ENCODE results near the gene RPL13A.

DNA sequence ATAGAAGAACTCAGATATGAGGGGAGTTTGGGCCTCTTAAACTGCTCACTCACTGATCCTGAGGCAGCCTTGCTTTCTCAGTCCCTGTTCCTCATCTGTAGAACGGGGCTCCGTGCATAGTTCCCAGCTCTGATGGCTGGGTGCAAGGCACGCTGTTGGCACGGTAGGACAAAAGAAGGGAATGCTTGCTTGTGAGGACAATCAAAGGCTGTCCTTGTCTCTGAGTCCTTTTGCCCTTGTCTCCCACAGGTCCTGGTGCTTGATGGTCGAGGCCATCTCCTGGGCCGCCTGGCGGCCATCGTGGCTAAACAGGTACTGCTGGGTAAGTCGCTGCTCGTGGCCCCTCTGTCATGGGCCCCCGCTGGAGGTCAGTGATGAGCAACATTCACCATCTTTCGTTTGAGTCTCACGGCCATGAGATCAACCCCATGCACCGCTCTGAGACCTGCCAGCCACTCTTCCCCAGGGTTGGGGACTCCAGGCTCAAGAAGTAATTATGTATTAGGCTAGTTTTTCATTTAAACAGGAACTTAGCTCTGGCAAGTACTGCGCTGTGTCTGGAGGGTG lies 2.3 kb downstream of the RPL13A start:
- TF ChIP-seq POLR2AphosphoS5 (IDR thresholded peaks at IDR 0.05; ENCODE audit: low read depth, low read length) (peak; percentile 93), TAF1 (IDR thresholded peaks at IDR 0.05; ENCODE audit: borderline replicate concordance, insufficient read depth, low read length) (no peak), SIN3A (IDR thresholded peaks at IDR 0.05; ENCODE audit: borderline replicate concordance, insufficient read depth, low read length) (no peak), FOXP2 (optimal IDR thresholded peaks at IDR 0.05; ENCODE audit: borderline replicate concordance, extremely low read depth, extremely low read length, insufficient read depth) (no peak)
- TF ChIP-seq, protein P1, sequence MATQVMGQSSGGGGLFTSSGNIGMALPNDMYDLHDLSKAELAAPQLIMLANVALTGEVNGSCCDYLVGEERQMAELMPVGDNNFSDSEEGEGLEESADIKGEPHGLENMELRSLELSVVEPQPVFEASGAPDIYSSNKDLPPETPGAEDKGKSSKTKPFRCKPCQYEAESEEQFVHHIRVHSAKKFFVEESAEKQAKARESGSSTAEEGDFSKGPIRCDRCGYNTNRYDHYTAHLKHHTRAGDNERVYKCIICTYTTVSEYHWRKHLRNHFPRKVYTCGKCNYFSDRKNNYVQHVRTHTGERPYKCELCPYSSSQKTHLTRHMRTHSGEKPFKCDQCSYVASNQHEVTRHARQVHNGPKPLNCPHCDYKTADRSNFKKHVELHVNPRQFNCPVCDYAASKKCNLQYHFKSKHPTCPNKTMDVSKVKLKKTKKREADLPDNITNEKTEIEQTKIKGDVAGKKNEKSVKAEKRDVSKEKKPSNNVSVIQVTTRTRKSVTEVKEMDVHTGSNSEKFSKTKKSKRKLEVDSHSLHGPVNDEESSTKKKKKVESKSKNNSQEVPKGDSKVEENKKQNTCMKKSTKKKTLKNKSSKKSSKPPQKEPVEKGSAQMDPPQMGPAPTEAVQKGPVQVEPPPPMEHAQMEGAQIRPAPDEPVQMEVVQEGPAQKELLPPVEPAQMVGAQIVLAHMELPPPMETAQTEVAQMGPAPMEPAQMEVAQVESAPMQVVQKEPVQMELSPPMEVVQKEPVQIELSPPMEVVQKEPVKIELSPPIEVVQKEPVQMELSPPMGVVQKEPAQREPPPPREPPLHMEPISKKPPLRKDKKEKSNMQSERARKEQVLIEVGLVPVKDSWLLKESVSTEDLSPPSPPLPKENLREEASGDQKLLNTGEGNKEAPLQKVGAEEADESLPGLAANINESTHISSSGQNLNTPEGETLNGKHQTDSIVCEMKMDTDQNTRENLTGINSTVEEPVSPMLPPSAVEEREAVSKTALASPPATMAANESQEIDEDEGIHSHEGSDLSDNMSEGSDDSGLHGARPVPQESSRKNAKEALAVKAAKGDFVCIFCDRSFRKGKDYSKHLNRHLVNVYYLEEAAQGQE (IDR thresholded peaks at IDR 0.05; ENCODE audit: insufficient read depth in 1 of 2, low read depth in 2 of 2, low read length in 2 of 2) = no peak
